GM10248 (cell line): Measurements from ENCODE around the gene GPC6.

Experiments used
- CTCF ChIA-PET: fragments of 300-600 bp; sonication (Branson Sonifier 250); formaldehyde crosslinking; extraction: SDS; loops from one replicate; lab custom pipeline; 2021; ENCODE audit warnings: antibody characterized with exemption; lab: Yijun Ruan, JAX
- POLR2A ChIA-PET: fragments of 350-650 bp; sonication (Branson Sonifier 250); formaldehyde crosslinking; extraction: SDS; loops from one replicate; lab custom pipeline; 2020; ENCODE audit warnings: antibody characterized with exemption; lab: Yijun Ruan, JAX
- DNase-seq: peaks from one replicate; pipeline ENCODE4 v3.0.0; 2012; ENCODE audit errors: extremely low spot score
- TF ChIP-seq, protein P1 (sequence below): IDR thresholded peaks from 2 replicates; pipeline ENCODE4 v1.5.1; 2012; ENCODE audit warnings: mild to moderate bottlenecking, low read depth; ENCODE audit errors: extremely low read depth, missing control alignments, control extremely low read depth

GPC6 gene

GRCh38 chr13:93834051-93834450 is 607.4 kb downstream of the GPC6 start:
- DNase-seq = no peak
- CTCF ChIA-PET = no interaction called here
- POLR2A ChIA-PET = no interaction called here
- TF ChIP-seq, protein P1, sequence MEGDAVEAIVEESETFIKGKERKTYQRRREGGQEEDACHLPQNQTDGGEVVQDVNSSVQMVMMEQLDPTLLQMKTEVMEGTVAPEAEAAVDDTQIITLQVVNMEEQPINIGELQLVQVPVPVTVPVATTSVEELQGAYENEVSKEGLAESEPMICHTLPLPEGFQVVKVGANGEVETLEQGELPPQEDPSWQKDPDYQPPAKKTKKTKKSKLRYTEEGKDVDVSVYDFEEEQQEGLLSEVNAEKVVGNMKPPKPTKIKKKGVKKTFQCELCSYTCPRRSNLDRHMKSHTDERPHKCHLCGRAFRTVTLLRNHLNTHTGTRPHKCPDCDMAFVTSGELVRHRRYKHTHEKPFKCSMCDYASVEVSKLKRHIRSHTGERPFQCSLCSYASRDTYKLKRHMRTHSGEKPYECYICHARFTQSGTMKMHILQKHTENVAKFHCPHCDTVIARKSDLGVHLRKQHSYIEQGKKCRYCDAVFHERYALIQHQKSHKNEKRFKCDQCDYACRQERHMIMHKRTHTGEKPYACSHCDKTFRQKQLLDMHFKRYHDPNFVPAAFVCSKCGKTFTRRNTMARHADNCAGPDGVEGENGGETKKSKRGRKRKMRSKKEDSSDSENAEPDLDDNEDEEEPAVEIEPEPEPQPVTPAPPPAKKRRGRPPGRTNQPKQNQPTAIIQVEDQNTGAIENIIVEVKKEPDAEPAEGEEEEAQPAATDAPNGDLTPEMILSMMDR = no peak

- POLR2A ChIA-PET = no interaction called here
- TF ChIP-seq, protein P1 = no peak
- CTCF ChIA-PET = no interaction called here
- no peak for DNase-seq
Measured at GRCh38 chr13:93843082-93843481, 616.5 kb downstream of the GPC6 start.

DNA sequence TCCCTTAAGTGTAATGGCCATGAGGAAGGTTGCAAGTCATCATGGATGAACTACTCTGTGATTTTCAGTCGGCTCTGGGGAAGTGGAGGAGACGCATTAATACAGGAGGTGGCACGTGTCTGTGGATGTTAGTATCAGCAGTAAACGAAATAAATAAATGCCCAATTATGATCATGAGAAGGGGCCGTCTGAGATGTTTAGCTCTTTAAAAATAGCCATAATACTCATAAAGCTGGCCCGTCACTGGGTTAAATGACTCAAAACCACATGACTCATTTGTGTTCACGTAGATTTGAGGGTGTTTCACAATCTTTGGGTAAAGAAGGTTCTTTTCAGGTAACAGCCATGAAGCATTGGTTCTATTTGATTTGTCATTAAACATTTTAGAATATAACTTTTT is 620.6 kb downstream of the GPC6 start:
- TF ChIP-seq, protein P1 = no peak

DNA sequence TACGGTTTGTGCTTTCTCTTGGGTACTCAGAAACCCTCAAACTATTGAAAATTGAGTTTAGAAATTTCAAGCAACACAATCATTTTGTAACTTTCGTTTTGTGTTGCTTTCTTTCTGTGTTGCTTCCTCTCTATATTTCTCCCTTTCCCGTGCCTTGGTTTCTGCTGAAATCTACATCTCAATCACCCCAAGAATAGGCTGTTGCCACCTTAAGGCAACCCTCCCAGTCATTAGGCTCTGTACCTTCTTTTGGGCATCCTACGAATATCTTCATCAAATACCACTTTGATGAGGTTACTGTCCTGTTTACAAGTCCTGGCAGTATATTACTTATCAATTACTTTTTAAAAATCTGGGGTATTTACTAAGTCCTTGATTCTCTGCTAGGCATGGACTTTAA is 621.6 kb downstream of the GPC6 start:
- no peak for DNase-seq
- TF ChIP-seq, protein P1 = no peak
- POLR2A ChIA-PET = no interaction called here
- CTCF ChIA-PET = no interaction called here

More for the DNA sequence above, 620.6 kb downstream of the GPC6 start:
- DNase-seq = no peak
- ChIA-PET POLR2A (no interaction called here), CTCF (no interaction called here)

- TF ChIP-seq, protein P1 = no peak
- CTCF ChIA-PET = no interaction called here
- POLR2A ChIA-PET = no interaction called here
- DNase-seq = no peak
Measured at GRCh38 chr13:93851236-93851635, 624.6 kb downstream of the GPC6 start.

GRCh38 chr13:93853912-93854311 is 627.3 kb downstream of the GPC6 start:
- POLR2A ChIA-PET = no interaction called here
- no peak for DNase-seq
- TF ChIP-seq, protein P1 = no peak
- CTCF ChIA-PET = no interaction called here

GRCh38 chr13:93857126-93857525 is 630.5 kb downstream of the GPC6 start:
- DNase-seq = no peak
- CTCF ChIA-PET = no interaction called here
- POLR2A ChIA-PET = no interaction called here
- TF ChIP-seq, protein P1 = no peak
